GM12874 (cell line): ENCODE measurements around the gene AMN.

ENCODE experiments used
- TF ChIP-seq, protein P1 (sequence below): IDR thresholded peaks from 2 replicates; pipeline ENCODE4 v1.5.1; 2011; ENCODE audit warnings: low read depth, mild to moderate bottlenecking, control low read depth, low read length, moderate library complexity; ENCODE audit not compliant: insufficient read depth

AMN gene

DNA sequence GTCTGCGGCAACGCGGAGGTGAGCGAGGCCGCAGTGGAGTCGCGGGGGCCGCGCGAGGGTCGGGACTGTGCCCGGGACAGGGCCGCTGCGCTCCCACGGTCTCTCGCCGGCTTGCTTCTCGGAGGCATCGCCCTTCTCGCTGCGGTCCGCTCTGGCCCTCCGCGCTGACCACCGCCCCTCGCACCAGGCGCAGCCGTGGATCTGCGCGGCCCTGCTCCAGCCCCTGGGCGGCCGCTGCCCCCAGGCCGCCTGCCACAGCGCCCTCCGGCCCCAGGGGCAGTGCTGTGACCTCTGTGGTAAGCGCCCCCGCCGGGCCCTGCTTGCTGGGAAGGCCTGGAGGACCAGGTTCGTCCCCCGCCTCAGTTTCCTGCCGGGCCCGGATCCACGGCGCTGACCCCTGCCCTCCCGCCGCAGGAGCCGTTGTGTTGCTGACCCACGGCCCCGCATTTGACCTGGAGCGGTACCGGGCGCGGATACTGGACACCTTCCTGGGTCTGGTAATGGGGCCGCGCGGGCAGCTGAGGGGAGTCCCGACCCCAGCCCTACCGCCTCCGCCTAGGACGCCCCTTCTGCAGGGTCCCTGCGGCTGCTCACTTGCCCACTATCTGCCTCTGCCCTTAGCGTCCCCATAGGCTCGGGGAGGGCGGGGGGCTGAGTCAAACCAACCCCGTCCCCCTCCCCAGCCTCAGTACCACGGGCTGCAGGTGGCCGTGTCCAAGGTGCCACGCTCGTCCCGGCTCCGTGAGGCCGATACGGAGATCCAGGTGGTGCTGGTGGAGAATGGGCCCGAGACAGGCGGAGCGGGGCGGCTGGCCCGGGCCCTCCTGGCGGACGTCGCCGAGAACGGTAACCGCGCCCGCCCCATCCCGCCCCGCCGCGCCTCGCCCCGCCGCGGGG lies 7.0 kb downstream of the AMN start:
- TF ChIP-seq, protein P1, sequence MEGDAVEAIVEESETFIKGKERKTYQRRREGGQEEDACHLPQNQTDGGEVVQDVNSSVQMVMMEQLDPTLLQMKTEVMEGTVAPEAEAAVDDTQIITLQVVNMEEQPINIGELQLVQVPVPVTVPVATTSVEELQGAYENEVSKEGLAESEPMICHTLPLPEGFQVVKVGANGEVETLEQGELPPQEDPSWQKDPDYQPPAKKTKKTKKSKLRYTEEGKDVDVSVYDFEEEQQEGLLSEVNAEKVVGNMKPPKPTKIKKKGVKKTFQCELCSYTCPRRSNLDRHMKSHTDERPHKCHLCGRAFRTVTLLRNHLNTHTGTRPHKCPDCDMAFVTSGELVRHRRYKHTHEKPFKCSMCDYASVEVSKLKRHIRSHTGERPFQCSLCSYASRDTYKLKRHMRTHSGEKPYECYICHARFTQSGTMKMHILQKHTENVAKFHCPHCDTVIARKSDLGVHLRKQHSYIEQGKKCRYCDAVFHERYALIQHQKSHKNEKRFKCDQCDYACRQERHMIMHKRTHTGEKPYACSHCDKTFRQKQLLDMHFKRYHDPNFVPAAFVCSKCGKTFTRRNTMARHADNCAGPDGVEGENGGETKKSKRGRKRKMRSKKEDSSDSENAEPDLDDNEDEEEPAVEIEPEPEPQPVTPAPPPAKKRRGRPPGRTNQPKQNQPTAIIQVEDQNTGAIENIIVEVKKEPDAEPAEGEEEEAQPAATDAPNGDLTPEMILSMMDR, result no peak

DNA sequence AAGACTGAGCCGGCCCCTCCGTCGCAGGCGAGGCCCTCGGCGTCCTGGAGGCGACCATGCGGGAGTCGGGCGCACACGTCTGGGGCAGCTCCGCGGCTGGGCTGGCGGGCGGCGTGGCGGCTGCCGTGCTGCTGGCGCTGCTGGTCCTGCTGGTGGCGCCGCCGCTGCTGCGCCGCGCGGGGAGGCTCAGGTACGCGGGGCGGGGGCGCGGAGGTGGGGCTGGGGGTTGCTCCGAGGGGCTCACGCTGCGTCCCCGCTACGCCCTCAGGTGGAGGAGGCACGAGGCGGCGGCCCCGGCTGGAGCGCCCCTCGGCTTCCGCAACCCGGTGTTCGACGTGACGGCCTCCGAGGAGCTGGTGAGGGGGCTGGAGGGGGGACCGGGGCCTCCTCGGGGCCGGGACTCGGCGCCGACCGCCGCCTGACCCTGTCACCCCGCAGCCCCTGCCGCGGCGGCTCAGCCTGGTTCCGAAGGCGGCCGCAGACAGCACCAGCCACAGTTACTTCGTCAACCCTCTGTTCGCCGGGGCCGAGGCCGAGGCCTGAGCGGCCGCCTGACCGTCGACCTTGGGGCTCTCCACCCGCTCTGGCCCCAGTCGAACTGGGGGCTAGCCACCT lies 7.8 kb downstream of the AMN start:
- TF ChIP-seq, protein P1, result no peak

DNA sequence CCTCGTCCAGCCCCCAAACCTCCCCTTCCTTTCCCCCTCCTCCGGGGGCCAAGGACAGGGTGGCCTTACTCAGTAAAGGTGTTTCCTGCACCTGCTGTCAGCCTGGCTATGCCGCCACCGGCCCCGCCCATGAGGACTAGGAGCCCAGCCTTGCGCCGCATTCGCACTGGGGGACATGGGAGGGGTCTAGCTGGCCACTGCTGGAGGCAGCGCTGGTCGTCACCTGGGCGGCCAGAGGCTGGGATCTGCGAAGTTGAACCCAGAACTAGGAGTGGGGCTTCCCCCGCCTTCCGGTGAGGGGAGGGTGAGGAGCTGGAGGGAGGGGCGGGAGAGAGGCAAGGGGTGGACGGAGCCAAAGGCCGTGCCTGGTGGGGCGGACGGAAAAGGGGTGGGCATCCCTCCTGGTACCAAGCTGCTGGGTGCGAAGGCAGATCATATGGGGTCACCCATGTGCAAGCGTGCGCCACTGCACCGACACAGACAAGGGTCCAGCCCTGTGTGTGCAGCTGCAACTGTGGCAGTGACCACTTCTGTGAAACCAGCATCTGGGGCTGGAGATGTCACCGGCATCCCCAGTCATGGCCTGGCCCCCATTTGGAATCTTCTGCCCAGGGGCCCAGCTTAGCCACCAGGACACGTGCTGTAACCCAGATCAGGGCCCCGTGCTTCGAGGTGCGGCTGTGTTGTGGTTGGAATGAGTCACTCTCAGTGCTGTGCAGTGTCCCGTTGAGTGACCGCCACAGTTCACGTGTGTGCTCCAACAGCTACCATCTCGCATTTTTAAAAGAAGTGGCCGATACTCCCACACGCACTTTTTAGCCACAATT lies 8.5 kb downstream of the AMN start:
- TF ChIP-seq, protein P1, result no peak

DNA sequence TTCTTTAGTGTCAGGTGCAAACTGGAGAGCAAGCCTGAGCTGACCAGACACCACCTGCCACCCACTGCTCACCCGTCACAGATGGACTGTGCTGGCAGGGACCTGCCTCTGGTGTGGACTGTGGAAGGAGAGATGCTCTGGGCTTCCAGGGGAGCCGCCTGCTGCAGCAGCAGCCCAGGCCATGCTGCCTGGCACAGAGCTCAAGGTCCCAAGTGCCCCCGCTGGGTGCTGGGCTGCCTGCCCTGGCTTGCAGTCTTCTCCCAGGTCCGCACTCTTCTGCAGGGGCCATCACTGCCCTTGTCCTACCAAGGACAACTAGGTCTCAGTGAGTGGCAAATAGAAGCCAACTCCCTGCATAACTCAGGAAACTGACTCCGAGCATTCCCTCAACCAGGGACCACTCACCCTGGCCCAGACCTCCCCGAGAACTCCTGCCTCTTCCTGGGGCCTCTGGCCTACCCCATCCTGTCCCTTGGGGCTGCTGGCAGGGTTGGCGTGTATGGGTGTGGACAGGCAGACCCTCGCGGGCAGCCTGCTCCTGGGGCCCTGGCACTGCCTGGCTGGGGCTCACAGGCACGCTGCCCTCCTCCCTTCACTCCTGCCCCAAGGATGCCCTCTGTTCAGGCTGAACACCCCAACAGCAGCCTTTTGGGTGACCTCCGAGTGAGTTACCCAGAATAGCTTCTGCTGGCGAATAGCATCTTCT lies 9.3 kb downstream of the AMN start:
- TF ChIP-seq, protein P1, result no peak

DNA sequence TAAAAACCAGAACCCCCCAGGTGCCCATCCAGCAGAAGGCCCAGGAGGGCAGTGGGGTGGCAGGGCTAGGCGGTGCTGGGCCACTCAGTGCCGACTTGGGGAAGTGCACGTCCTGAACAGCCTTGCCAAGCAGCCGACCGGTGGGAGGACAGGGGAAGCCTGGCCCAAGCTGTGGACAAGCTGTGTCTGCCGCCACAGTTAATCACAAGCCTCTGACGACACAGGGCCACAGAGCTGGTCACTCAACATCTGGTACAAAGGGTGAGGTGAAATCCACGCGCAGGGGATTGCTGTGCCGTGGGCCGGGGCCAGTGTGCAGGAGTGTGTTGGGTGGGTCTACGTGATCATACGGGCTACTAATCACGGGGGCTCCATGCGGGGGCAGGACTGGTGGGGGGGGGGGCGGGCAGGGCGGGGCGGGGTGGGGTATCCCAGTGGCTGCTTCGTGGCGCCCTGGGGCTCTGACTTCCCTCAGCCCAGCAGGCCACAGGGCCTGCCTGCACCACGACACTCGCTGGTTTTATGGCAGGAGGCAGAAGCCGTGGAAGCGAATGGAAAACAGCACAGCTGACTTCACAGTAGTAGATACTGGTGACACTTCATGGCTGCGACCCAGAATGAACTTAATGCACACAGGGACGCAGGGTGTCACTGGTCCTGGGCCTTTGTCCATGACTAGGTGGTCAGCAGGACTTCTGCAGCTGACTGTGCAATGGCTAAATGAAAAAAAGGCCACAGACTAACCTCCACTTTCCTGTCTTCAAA lies 10.2 kb downstream of the AMN start:
- TF ChIP-seq, protein P1, result no peak

DNA sequence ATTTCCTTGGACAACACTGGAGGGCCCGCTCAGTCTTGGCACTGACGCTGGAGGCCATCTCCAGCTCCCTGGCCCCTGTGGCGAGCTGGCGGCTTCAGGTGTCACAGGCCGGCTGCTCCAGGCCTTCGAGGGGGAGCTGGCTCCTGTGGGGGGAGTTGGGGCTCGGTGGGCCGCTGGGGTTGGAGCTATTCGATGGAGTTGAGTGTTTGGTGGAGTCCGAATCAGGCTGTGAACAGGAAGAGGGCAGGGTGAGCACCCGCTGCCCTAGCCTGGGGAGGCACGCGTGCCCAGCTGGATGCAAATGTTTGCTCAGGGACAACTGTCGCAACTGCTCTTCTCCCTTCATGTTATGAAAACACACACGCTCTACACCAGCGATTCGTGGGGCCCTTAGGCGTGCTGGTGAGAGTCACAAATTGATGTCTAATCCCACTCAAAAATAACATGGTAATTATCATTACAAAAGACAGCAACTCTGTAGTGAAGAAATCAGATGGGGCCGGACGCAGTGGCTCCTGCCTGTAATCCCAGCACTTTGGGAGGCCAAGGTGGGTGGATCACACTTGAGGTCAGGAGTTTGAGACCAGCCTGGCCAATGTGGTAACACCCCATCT lies 11.3 kb downstream of the AMN start:
- TF ChIP-seq, protein P1, result no peak
